ENCODE measurements around the gene CEACAM5.
A peak's percentile ranks its signal among the peaks of the same experiment; 100 is the strongest.

The CEACAM5 gene

DNA sequence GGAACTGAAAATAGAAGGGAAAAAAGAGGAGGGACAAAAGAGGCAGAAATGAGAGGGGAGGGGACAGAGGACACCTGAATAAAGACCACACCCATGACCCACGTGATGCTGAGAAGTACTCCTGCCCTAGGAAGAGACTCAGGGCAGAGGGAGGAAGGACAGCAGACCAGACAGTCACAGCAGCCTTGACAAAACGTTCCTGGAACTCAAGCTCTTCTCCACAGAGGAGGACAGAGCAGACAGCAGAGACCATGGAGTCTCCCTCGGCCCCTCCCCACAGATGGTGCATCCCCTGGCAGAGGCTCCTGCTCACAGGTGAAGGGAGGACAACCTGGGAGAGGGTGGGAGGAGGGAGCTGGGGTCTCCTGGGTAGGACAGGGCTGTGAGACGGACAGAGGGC lies at the start of gene CEACAM5:
Gene CEACAM5, plus strand, starts transcription at position 146 of the 400 bp plus-strand sequence. Its CDS starts 106 bp downstream, at position 252.
- peak; percentile 52 for DNase-seq

DNA sequence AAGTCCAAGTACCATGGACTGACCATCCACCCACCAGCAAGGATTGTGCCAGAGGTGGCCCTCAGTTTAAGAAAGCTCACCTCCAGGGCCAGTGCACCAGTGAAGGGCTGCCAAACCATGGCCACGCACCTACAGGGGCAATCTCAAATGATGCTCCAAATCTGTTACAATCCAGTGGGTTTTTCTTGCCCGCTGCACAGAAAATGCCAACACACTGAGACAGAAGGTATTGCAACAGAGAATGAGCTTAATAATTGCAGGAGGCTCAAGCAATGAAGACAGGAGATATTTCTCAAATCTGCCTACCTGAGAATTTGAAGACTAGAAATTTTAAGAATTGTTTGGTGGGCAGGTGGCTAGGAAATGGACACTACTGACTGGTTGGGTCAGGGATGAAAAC lies 42.4 kb upstream of the CEACAM5 start:
- DNase-seq, result no peak

DNA sequence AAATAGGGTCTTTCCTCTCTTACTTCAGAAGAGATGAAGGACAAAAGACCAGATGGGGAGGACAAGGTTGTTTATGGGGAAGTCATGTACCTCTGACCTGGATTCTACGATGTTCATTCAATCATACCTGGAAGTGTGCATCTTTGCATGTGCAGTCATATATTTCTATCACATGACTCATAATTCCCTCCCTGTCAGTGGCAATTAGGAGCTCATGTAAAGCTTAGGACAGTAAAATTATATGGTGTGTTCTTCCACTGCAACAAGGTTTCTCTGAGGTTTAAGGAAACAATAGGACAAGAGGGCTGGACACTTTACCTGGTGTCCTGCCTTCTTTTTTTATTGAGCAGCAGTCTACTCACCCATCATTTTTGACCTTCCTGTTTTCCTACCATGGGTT lies 40.1 kb upstream of the CEACAM5 start:
- no peak for DNase-seq

DNA sequence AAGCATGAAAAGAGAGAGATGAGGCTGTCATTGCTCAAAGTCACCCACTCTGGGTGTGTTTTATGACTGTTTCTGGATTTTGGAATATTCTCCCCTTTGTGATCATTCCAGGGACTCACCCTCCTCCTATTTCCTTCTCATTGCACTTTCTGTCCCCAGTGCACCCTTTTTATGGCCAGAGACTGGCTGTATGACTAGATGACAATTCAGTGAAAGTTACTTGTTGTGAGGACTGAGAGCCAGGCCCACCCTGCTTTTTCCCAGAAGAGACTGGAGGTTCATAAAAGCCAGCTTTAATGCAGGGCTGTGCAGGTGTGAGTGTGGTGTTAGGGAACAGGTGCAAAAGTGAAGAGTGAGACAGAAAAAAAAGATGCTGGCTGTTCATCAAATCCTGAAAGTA lies 37.7 kb upstream of the CEACAM5 start:
- no peak for DNase-seq

DNA sequence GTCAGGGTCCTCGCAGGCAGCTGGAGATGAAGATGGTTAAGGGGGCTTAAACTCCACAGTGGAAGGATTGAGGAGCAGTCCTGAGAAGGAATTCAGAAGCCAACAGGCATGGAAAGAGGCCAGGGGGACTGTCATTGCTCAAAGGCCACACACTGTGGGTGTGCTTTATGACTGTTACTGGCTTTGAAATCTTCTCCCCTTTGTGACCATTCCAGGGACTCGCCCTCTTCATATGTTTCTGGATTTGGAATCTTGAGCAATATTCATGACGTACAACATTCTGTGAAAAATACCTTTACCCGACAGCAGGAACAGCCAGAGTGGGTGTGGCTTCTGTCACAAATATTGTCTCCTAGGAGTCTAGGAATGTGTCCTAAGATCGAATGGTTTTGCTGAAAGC lies 36.9 kb upstream of the CEACAM5 start:
- no peak for DNase-seq

DNA sequence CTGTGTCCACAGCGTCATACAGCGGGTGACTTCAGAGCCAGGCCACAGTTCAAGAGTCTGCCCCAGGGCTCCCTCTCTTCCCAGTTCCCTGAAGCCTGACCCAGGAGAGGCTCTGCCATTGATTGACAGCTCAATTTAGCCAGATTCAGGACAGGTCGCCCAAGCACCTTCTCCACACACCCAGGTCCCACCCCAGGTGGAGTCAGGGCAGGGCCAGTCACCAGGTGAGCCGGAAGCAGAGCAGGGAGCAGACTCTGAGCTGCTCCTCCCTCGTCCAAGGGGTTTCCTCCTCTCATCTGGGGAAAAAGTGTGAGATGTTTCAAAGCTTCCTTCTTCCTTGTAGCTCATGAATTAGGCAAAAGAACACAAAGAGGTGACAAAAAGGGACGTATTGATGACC lies 26.0 kb upstream of the CEACAM5 start:
- DNase-seq, result no peak

DNA sequence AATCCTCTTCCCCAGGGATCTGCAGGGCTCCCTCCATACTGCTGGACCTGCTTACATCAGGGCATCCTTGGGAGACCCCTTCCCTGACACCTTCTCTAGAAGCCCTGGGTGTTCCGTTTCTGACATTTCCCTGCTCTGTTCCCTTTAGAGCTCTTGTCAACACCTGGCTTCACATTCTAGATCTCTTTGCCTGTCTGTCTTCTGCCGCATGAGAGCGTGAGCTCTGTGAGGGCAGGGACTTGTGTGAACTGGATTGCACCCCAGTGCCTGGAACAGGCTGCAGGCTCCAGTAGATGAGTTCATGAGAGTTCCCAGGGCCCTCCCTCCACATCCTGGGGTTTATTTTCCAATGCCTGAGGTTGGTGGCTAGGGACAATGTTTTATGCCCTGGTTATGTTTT lies 21.0 kb upstream of the CEACAM5 start:
- no peak for DNase-seq

DNA sequence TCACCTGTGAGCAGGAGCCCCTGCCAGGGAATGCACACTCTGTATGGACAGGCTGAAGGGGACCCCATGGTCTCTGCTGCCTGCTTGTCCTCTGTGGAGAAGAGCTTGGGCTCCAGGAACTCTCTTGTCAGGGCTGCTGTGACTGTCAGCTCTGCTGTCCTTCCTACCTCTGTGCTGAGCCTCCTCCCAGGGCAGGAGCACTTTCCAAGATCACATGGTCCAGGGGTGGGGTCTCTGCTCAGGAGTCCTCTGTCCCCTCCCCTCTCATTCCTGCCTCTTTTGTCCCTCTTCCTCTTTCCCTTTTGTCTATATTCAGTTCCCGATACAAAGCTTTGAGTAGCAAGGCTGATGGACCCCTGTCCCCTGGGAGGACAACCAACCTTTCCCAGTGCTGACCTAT lies 20.3 kb upstream of the CEACAM5 start, which contains the start of gene CEACAM7:
Gene CEACAM7, minus strand, starts transcription at position 173 of the 400 bp plus-strand sequence. Its CDS starts 105 bp downstream, at position 68.
- DNase-seq, result no peak

DNA sequence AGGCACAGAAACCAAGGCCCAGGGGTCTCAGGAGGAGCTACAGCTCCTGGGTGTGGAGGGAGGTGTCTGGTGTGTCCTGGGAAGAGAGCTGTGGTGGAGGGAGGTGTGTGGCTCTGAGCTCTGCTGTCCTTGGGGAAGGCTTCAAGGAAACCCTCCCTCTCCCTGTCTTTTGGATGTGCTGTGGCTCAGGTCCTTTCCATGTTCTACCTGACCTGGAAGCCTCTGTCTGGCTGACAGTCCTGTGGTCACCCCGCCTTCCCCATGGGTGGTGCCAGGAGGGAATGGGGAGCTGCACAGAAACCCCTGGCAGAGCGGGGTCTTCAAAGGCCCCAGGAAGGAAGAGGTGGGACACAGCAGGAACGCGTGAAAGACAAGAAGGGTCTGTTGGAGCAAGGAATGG lies 19.7 kb upstream of the CEACAM5 start:
- no peak for DNase-seq

DNA sequence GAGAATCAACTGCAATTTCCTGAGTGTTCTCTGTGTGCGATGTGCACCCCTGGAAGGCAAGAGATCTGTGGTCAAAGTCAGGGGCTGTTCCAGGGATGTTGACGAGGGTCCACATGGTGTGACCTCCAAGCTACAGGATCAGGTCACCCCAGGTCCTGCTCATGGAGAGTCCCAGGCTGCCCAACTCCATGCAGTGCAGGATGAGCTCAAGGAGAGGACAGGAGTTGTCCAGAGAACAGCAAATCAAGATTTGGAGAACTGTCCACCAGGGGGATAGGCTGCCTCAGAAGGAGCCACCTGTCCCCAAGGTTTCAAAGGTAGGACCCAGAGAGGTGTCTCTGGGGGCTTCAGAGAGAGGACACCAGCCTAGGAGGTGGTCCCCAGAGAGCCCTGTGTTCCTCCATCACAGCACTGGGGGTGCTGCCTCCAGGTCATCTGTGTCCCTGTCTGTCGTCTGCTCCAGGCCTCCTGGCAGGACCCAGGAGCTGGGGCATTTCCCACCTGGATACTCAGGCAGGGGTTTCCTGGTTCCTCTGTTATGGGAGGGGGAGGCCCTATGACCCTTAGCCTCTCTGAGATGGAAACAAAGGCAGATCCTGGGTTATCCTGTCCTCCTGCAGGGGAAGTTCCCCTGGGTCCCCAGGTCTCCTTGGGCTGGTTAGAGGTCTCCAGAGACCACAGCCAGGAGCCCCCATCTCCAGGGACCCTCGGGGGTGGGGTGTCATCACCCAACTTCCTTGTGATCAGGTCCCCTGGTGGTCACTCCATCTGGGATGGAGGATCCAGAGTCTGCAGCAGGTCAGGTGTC lies 18.2 kb upstream of the CEACAM5 start:
- no peak for DNase-seq

DNA sequence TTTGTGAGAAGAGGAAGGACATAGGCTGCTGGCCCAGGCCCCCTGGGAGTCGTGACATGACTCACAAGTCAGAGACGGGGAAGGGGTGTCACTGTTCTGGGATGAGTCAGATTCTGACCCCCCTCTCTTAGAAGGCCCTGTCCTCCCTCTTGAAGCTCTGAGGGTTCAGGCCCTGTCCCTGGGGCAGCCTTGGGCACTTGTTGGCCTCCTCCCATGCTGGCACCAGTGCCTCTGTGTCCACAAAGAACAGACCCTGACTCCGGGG lies 17.7 kb upstream of the CEACAM5 start:
- DNase-seq, result no peak

DNA sequence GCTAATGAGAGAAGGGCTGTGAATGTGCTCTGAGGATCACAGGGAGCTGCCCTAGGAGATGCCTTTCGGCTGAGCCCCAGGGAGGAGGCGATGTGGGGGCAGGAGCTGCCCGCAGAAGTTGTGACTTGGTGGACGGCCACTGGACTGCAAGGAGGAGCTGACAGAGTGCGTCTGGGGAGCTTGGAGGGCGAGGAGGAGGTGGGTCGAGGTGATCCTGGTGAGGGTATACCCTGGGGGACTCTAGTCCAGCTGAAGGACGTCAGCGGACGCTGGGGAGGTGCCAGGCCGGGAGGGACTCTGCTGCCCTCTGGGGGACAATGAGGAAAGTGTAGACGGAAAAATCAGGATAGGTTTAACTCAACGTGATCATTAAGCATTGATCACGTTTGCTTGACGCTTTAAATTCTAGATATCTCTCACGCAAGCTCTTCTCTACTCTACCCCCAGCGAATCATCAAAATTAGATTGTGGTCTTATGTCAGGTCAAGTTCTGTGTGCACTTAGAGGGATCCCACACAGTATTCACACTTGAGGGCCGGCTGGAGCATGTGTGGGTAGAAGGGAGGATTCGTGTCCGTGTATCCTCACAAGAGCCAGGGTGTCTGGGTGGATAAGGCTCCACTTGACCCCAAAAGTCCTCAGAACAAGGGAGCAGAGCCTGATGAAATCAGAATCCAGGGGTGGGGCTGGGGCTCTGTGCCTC lies 17.0 kb upstream of the CEACAM5 start:
- DNase-seq, result no peak

DNA sequence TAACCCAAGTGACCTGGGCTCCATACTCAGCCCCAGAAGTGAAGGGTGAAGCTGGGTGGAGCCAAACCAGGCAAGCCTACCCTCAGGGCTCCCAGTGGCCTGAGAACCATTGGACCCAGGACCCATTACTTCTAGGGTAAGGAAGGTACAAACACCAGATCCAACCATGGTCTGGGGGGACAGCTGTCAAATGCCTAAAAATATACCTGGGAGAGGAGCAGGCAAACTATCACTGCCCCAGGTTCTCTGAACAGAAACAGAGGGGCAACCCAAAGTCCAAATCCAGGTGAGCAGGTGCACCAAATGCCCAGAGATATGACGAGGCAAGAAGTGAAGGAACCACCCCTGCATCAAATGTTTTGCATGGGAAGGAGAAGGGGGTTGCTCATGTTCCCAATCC lies 14.2 kb upstream of the CEACAM5 start:
- DNase-seq, result peak; percentile 37

DNA sequence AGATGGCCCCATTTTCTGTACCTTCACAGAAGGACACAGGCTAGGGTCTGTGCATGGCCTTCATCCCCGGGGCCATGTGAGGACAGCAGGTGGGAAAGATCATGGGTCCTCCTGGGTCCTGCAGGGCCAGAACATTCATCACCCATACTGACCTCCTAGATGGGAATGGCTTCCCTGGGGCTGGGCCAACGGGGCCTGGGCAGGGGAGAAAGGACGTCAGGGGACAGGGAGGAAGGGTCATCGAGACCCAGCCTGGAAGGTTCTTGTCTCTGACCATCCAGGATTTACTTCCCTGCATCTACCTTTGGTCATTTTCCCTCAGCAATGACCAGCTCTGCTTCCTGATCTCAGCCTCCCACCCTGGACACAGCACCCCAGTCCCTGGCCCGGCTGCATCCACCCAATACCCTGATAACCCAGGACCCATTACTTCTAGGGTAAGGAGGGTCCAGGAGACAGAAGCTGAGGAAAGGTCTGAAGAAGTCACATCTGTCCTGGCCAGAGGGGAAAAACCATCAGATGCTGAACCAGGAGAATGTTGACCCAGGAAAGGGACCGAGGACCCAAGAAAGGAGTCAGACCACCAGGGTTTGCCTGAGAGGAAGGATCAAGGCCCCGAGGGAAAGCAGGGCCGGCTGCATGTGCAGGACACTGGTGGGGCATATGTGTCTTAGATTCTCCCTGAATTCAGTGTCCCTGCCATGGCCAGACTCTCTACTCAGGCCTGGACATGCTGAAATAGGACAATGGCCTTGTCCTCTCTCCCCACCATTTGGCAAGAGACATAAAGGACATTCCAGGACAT lies 13.4 kb upstream of the CEACAM5 start:
- DNase-seq, result peak; percentile 24

DNA sequence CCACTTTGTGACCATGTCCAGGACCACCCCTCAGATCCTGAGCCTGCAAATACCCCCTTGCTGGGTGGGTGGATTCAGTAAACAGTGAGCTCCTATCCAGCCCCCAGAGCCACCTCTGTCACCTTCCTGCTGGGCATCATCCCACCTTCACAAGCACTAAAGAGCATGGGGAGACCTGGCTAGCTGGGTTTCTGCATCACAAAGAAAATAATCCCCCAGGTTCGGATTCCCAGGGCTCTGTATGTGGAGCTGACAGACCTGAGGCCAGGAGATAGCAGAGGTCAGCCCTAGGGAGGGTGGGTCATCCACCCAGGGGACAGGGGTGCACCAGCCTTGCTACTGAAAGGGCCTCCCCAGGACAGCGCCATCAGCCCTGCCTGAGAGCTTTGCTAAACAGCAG lies 12.7 kb upstream of the CEACAM5 start:
- peak; percentile 38 for DNase-seq

DNA sequence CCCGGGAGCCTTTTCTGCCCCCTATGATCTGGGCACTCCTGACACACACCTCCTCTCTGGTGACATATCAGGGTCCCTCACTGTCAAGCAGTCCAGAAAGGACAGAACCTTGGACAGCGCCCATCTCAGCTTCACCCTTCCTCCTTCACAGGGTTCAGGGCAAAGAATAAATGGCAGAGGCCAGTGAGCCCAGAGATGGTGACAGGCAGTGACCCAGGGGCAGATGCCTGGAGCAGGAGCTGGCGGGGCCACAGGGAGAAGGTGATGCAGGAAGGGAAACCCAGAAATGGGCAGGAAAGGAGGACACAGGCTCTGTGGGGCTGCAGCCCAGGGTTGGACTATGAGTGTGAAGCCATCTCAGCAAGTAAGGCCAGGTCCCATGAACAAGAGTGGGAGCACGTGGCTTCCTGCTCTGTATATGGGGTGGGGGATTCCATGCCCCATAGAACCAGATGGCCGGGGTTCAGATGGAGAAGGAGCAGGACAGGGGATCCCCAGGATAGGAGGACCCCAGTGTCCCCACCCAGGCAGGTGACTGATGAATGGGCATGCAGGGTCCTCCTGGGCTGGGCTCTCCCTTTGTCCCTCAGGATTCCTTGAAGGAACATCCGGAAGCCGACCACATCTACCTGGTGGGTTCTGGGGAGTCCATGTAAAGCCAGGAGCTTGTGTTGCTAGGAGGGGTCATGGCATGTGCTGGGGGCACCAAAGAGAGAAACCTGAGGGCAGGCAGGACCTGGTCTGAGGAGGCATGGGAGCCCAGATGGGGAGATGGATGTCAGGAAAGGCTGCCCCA lies 11.8 kb upstream of the CEACAM5 start:
- peak; percentile 58 for DNase-seq

DNA sequence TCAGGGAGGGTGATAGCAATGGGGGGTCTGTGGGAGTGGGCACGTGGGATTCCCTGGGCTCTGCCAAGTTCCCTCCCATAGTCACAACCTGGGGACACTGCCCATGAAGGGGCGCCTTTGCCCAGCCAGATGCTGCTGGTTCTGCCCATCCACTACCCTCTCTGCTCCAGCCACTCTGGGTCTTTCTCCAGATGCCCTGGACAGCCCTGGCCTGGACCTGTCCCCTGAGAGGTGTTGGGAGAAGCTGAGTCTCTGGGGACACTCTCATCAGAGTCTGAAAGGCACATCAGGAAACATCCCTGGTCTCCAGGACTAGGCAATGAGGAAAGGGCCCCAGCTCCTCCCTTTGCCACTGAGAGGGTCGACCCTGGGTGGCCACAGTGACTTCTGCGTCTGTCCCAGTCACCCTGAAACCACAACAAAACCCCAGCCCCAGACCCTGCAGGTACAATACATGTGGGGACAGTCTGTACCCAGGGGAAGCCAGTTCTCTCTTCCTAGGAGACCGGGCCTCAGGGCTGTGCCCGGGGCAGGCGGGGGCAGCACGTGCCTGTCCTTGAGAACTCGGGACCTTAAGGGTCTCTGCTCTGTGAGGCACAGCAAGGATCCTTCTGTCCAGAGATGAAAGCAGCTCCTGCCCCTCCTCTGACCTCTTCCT lies 11.1 kb upstream of the CEACAM5 start:
- DNase-seq, result peak; percentile 42

DNA sequence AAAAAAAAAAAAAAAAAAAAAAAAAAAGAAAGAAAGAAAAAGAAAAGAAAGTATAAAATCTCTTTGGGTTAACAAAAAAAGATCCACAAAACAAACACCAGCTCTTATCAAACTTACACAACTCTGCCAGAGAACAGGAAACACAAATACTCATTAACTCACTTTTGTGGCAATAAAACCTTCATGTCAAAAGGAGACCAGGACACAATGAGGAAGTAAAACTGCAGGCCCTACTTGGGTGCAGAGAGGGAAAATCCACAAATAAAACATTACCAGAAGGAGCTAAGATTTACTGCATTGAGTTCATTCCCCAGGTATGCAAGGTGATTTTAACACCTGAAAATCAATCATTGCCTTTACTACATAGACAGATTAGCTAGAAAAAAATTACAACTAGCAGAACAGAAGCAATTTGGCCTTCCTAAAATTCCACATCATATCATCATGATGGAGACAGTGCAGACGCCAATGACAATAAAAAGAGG lies 9.6 kb upstream of the CEACAM5 start:
- no peak for DNase-seq

DNA sequence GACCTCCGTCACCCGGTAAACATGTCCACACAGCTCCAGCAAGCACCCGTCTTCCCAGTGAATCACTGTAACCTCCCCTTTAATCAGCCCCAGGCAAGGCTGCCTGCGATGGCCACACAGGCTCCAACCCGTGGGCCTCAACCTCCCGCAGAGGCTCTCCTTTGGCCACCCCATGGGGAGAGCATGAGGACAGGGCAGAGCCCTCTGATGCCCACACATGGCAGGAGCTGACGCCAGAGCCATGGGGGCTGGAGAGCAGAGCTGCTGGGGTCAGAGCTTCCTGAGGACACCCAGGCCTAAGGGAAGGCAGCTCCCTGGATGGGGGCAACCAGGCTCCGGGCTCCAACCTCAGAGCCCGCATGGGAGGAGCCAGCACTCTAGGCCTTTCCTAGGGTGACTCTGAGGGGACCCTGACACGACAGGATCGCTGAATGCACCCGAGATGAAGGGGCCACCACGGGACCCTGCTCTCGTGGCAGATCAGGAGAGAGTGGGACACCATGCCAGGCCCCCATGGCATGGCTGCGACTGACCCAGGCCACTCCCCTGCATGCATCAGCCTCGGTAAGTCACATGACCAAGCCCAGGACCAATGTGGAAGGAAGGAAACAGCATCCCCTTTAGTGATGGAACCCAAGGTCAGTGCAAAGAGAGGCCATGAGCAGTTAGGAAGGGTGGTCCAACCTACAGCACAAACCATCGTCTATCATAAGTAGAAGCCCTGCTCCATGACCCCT lies 9.0 kb upstream of the CEACAM5 start:
- DNase-seq, result peak; percentile 44

DNA sequence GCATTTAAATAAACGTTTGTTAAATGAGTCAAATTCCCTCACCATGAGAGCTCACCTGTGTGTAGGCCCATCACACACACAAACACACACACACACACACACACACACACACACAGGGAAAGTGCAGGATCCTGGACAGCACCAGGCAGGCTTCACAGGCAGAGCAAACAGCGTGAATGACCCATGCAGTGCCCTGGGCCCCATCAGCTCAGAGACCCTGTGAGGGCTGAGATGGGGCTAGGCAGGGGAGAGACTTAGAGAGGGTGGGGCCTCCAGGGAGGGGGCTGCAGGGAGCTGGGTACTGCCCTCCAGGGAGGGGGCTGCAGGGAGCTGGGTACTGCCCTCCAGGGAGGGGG lies 8.5 kb upstream of the CEACAM5 start:
- peak; percentile 31 for DNase-seq

DNA sequence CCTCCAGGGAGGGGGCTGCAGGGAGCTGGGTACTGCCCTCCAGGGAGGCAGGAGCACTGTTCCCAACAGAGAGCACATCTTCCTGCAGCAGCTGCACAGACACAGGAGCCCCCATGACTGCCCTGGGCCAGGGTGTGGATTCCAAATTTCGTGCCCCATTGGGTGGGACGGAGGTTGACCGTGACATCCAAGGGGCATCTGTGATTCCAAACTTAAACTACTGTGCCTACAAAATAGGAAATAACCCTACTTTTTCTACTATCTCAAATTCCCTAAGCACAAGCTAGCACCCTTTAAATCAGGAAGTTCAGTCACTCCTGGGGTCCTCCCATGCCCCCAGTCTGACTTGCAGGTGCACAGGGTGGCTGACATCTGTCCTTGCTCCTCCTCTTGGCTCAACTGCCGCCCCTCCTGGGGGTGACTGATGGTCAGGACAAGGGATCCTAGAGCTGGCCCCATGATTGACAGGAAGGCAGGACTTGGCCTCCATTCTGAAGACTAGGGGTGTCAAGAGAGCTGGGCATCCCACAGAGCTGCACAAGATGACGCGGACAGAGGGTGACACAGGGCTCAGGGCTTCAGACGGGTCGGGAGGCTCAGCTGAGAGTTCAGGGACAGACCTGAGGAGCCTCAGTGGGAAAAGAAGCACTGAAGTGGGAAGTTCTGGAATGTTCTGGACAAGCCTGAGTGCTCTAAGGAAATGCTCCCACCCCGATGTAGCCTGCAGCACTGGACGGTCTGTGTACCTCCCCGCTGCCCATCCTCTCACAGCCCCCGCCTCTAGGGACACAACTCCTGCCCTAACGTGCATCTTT lies 7.8 kb upstream of the CEACAM5 start:
- peak; percentile 50 for DNase-seq
